H1 (cell line): Measurements from ENCODE around the gene C5orf58. TPM values are rescaled to one million over a fixed set of nuclear protein-coding genes. Genes with fewer than 3 reads are reported as not detected.

Experiments
- CTCF ChIA-PET: fragments of 300-600 bp; sonication (Branson Sonifier 250); formaldehyde crosslinking; loops from one replicate; lab custom pipeline; 2021; ENCODE audit not compliant: partially characterized antibody; lab: Charles Lee
- POLR2A ChIA-PET: fragments of 300-600 bp; sonication (Branson Sonifier 250); formaldehyde crosslinking; loops from one replicate; lab custom pipeline; 2021; ENCODE audit warnings: inconsistent platforms; ENCODE audit not compliant: partially characterized antibody; lab: Charles Lee
- DNase-seq, 2 experiments: peaks; one replicate each; pipeline versions ENCODE4 v3.0.0 to v3.0.0-alpha.2; 2010 to 2022; ENCODE audit warnings: low spot score in 2 of 2, low read depth in 1 of 2, mixed read lengths in 1 of 2
- FAIRE-seq: peaks from 2 replicates; lab custom pipeline; 2011; peaks lifted over from hg19 to GRCh38; lab: Jason Lieb, UNC
- H2AFZ ChIP-seq: 2 replicates; pipeline ENCODE4 v1.8.1; 2012; ENCODE audit warnings: low read length, inconsistent platforms
- H2AK5ac ChIP-seq: 2 replicates; pipeline ENCODE4 v1.6.1; 2013; ENCODE audit warnings: low read depth, low read length
- H2BK120ac ChIP-seq: replicated peaks from 2 replicates; pipeline ENCODE3; 2013; ENCODE audit warnings: low read depth, low read length, inconsistent platforms
- H2BK12ac ChIP-seq: 2 replicates; pipeline ENCODE4 v1.6.1; 2013; ENCODE audit warnings: low read depth, low read length
- H2BK15ac ChIP-seq: 2 replicates; pipeline ENCODE4 v1.6.1; 2013; ENCODE audit warnings: low read length
- H2BK20ac ChIP-seq: 2 replicates; pipeline ENCODE4 v1.6.1; 2013; ENCODE audit warnings: low read length
- H2BK5ac ChIP-seq: 2 replicates; pipeline ENCODE4 v1.6.1; 2013; ENCODE audit warnings: low read depth, low read length
- H3K14ac ChIP-seq: 2 replicates; pipeline ENCODE4 v1.6.1; 2013; ENCODE audit warnings: inconsistent platforms; ENCODE audit not compliant: insufficient read length
- H3K18ac ChIP-seq: 2 replicates; pipeline ENCODE4 v1.6.1; 2013; ENCODE audit warnings: low read length; ENCODE audit errors: extremely low read depth
- H3K23ac ChIP-seq: 2 replicates; pipeline ENCODE4 v1.6.1; 2013; ENCODE audit warnings: inconsistent platforms; ENCODE audit not compliant: insufficient read length
- H3K23me2 ChIP-seq: 2 replicates; pipeline ENCODE4 v1.6.1; 2013; ENCODE audit warnings: low read depth, low read length
- H3K27ac ChIP-seq: 2 replicates; pipeline ENCODE4 v1.6.1; 2011; ENCODE audit warnings: low read depth, low read length, inconsistent platforms
- H3K27me3 ChIP-seq, 4 experiments: replicated peaks in 1 of 4; 1 replicate in 1 of 4; 2 replicates in 3 of 4; pipeline versions ENCODE4 v1.6.1 to v1.8.1; 2011 to 2013; ENCODE audit warnings: low read length in 3 of 4, mild to moderate bottlenecking in 3 of 4, inconsistent platforms in 2 of 4, mixed read lengths in 2 of 4, moderate library complexity in 1 of 4; ENCODE audit not compliant: control insufficient read depth in 3 of 4, insufficient read depth in 3 of 4; ENCODE audit errors: extremely low read depth in 1 of 4
- H3K36me3 ChIP-seq, 4 experiments: 2 replicates each; pipeline versions ENCODE4 v1.6.1 to v1.8.1; 2011 to 2013; ENCODE audit warnings: mild to moderate bottlenecking in 4 of 4, low read length in 3 of 4, moderate library complexity in 2 of 4, control low read depth in 1 of 4, inconsistent platforms in 1 of 4; ENCODE audit not compliant: insufficient read depth in 4 of 4, control insufficient read depth in 2 of 4
- H3K4ac ChIP-seq: replicated peaks from 2 replicates; pipeline ENCODE3; 2013; ENCODE audit warnings: low read length, low read depth, mixed read lengths, inconsistent platforms; ENCODE audit not compliant: insufficient read length
- H3K4me1 ChIP-seq, 4 experiments: replicated peaks in 1 of 4; 1 replicate in 1 of 4; 2 replicates in 3 of 4; pipeline versions ENCODE4 v1.6.1 to v1.8.1; 2011 to 2013; ENCODE audit warnings: low read length in 3 of 4, inconsistent platforms in 2 of 4, mixed read lengths in 1 of 4; ENCODE audit not compliant: insufficient read depth in 4 of 4, control insufficient read depth in 3 of 4
- H3K4me2 ChIP-seq, 2 experiments: 2 replicates each; pipeline versions ENCODE4 v1.6.1 to v1.8.1; 2011 to 2013; ENCODE audit warnings: low read depth in 2 of 2, low read length in 2 of 2, control low read depth in 1 of 2, inconsistent platforms in 1 of 2, mild to moderate bottlenecking in 1 of 2; ENCODE audit not compliant: insufficient read depth in 1 of 2
- H3K4me3 ChIP-seq, 4 experiments: fragments of 200-600, 300-600 bp in 1 of 4; sonication (generic), shearing (Covaris generic), sonication (Bioruptor Twin) in 1 of 4; 2 replicates each; pipeline versions ENCODE4 v1.5.1 to v1.8.1; 2011 to 2016; ENCODE audit warnings: low read length in 4 of 4, low read depth in 3 of 4, control low read depth in 2 of 4, inconsistent platforms in 2 of 4, mild to moderate bottlenecking in 2 of 4, mixed read lengths in 1 of 4, moderate library complexity in 1 of 4; ENCODE audit not compliant: insufficient read depth in 2 of 4; ENCODE audit errors: extremely low read depth in 1 of 4
- H3K56ac ChIP-seq: replicated peaks from 2 replicates; pipeline ENCODE3; 2013; ENCODE audit warnings: low read depth, mild to moderate bottlenecking, mixed read lengths, low read length, inconsistent platforms; ENCODE audit not compliant: insufficient read length
- H3K79me1 ChIP-seq: 2 replicates; pipeline ENCODE4 v1.6.1; 2013; ENCODE audit warnings: low read depth, low read length, control low read depth
- H3K79me2 ChIP-seq, 2 experiments: 2 replicates each; pipeline versions ENCODE4 v1.6.1 to v1.8.1; 2012 to 2013; ENCODE audit warnings: low read length in 2 of 2, mild to moderate bottlenecking in 2 of 2, inconsistent platforms in 1 of 2; ENCODE audit not compliant: insufficient read depth in 2 of 2, control insufficient read depth in 1 of 2
- H3K9ac ChIP-seq, 4 experiments: replicated peaks in 1 of 4; 1 replicate in 1 of 4; 2 replicates in 3 of 4; pipeline versions ENCODE4 v1.6.1 to v1.8.1; 2011 to 2013; ENCODE audit warnings: low read depth in 3 of 4, low read length in 3 of 4, control low read depth in 2 of 4, mild to moderate bottlenecking in 2 of 4, moderate library complexity in 2 of 4, inconsistent platforms in 1 of 4; ENCODE audit errors: extremely low read depth in 1 of 4
- H3K9me3 ChIP-seq, 2 experiments: 2 replicates each; pipeline versions ENCODE4 v1.6.1 to v1.8.1; 2012 to 2013; ENCODE audit warnings: mild to moderate bottlenecking in 2 of 2, moderate library complexity in 2 of 2, control low read depth in 1 of 2, inconsistent platforms in 1 of 2, low read depth in 1 of 2, low read length in 1 of 2, mixed read lengths in 1 of 2; ENCODE audit not compliant: insufficient read depth in 2 of 2
- H4K20me1 ChIP-seq, 2 experiments: replicated peaks in 1 of 2; 2 replicates each; pipeline versions ENCODE3 to v1.8.1; 2011 to 2013; ENCODE audit warnings: inconsistent platforms in 2 of 2, low read length in 2 of 2, mild to moderate bottlenecking in 1 of 2; ENCODE audit not compliant: insufficient read depth in 2 of 2, control insufficient read depth in 1 of 2
- H4K5ac ChIP-seq: 2 replicates; pipeline ENCODE4 v1.6.1; 2013; ENCODE audit warnings: low read length, low read depth, mixed read lengths, inconsistent platforms; ENCODE audit not compliant: insufficient read length
- H4K8ac ChIP-seq: 2 replicates; pipeline ENCODE4 v1.8.0; 2013; ENCODE audit warnings: mild to moderate bottlenecking, moderate library complexity, low read length, inconsistent platforms; ENCODE audit not compliant: insufficient read depth; ENCODE audit errors: extremely low read depth
- H4K91ac ChIP-seq: replicated peaks from 2 replicates; pipeline ENCODE3; 2013; ENCODE audit warnings: low read length, mixed read lengths, inconsistent platforms; ENCODE audit not compliant: insufficient read length
- CHD2 ChIP-seq: IDR thresholded peaks from 2 replicates; pipeline ENCODE4 v1.6.1; 2012; ENCODE audit warnings: low read length, improper control_type of control experiment
- CREB1 ChIP-seq: IDR thresholded peaks from 2 replicates; pipeline ENCODE4 v1.6.1; 2012; ENCODE audit warnings: inconsistent platforms
- CTBP2 ChIP-seq: IDR thresholded peaks from 2 replicates; pipeline ENCODE4 v1.7.0; 2011; ENCODE audit warnings: borderline replicate concordance, mild to moderate bottlenecking, moderate library complexity, mixed read lengths, low read length; ENCODE audit not compliant: insufficient read depth, insufficient read length
- EZH2 ChIP-seq: fragments of 200-600 bp; sonication (generic); IDR thresholded peaks from 2 replicates; pipeline ENCODE4 v1.7.1; 2012; ENCODE audit warnings: low read depth, mild to moderate bottlenecking, moderate library complexity, low read length, inconsistent platforms; ENCODE audit not compliant: severe bottlenecking
- MAX ChIP-seq: IDR thresholded peaks from 2 replicates; pipeline ENCODE4 v1.6.1; 2012; ENCODE audit warnings: inconsistent platforms
- POU5F1 ChIP-seq: IDR thresholded peaks from 2 replicates; pipeline ENCODE4 v1.6.1; 2011; ENCODE audit warnings: low read depth, mild to moderate bottlenecking, low read length, moderate library complexity
- RBBP5 ChIP-seq: IDR thresholded peaks from 2 replicates; pipeline ENCODE4 v1.7.1; 2012; ENCODE audit warnings: low read depth, mild to moderate bottlenecking, inconsistent platforms, low read length, moderate library complexity, borderline replicate concordance
- SAP30 ChIP-seq: fragments of 300-600 bp; sonication (generic); IDR thresholded peaks from 2 replicates; pipeline ENCODE4 v1.7.1; 2012; ENCODE audit warnings: low read length, moderate library complexity, mild to moderate bottlenecking, inconsistent platforms; ENCODE audit not compliant: insufficient read depth, insufficient replicate concordance
- SIN3A ChIP-seq, 2 experiments: IDR thresholded peaks in 1 of 2; conservative IDR thresholded peaks in 1 of 2; 2 replicates each; pipeline ENCODE4 v1.6.1; 2011 to 2012; ENCODE audit warnings: low read length in 2 of 2, improper control_type of control experiment in 1 of 2, low read depth in 1 of 2, mild to moderate bottlenecking in 1 of 2
- SP4 ChIP-seq: IDR thresholded peaks from 2 replicates; pipeline ENCODE4 v1.6.1; 2012; ENCODE audit warnings: low read length, inconsistent platforms
- WGBS, 2 experiments: shearing (Covaris generic) in 1 of 2; methylation state at CpG; one replicate each; pipeline versions ENCODE4 v1.1.6 to v1.1.7; 2013 to 2015; ENCODE audit warnings: low lambda C conversion rate in 2 of 2, mixed read lengths in 2 of 2, inconsistent platforms in 1 of 2, low coverage in 1 of 2, missing lambda C conversion rate in 1 of 2; ENCODE audit not compliant: insufficient replicate concordance in 2 of 2, insufficient coverage in 1 of 2, insufficient read length in 1 of 2; ENCODE audit errors: extremely low coverage in 1 of 2, missing lambda C conversion rate in 1 of 2; 5-methylcytosine and 5-hydroxymethylcytosine counted together
- polyA plus RNA-seq, 7 experiments: library from polyadenylated mRNA; depleted of rRNA in 3 of 7; stranded (reverse) in 5 of 7; unstranded in 2 of 7; fragments of >200 nt in 5 of 7; fragments of 200-250 nt in 2 of 7; gene quantifications; 1 replicate in 5 of 7; 2 replicates in 1 of 7; 4 replicates in 1 of 7; pipeline versions ENCODE4 v1.2.1 to v1.2.3, GENCODE V29; 2011 to 2013; ENCODE audit warnings: missing spikeins in 2 of 7, mixed read lengths in 2 of 7
- total RNA-seq: library from RNA; stranded (reverse); fragmentation: NEBNext Ultra II Directional; extraction: Animal tissue kit (Norgen Biotek cat#: 25700); gene quantifications from 2 replicates; pipeline ENCODE4 v1.2.1, GENCODE V29; 2021

C5orf58 gene
- total and polyA plus RNA-seq, 2 of the 8 experiments (the other 6 are each of a cell fraction or from before 2014, with no cell fraction given): 0.24 to 1.6 TPM

GRCh38 chr5:170276140-170276539, 43.4 kb downstream of the C5orf58 start:
- H2BK15ac ChIP-seq: no peak overlapping the region
- H3K79me2 ChIP-seq: no peaks in the 10 kb centered on the region
- H2AK5ac ChIP-seq: no peak overlapping the region
- no peak overlapping the region for H2BK20ac ChIP-seq
- no peak overlapping the region for H3K56ac ChIP-seq
- 0 out of 2 replicates have a peak, but pooled peaks cover 3% of the 10 kb centered on the region for H3K23me2 ChIP-seq
- no peak overlapping the region for H3K4me3 ChIP-seq
- no peaks in the 10 kb centered on the region for H3K9me3 ChIP-seq
- no peak overlapping the region for H3K14ac ChIP-seq
- no peaks in the 10 kb centered on the region for H3K36me3 ChIP-seq
- H2BK5ac ChIP-seq: no peak overlapping the region
- no peak for DNase-seq
- H3K27ac ChIP-seq: no peak overlapping the region
- peaks cover 8 to 20% (median 18%) of the 10 kb centered on the region in 4 experiments for H3K4me1 ChIP-seq
- H4K20me1 ChIP-seq: no peaks in the 10 kb centered on the region
- H2BK120ac ChIP-seq: no peak overlapping the region
- no peak for FAIRE-seq
- no peak overlapping the region for H3K4ac ChIP-seq
- 81% methylated on average over 2 of the region's 2 CpGs; no CpG with 5 or more reads in 1 of the 2 experiments for WGBS, 2 experiments
- no peak overlapping the region for H2BK12ac ChIP-seq
- H3K23ac ChIP-seq: no peak overlapping the region
- H3K4me2 ChIP-seq: no peak overlapping the region
- no peak overlapping the region for H4K8ac ChIP-seq
- H3K18ac ChIP-seq: no peak overlapping the region
- no peak overlapping the region for H3K9ac ChIP-seq
- H4K91ac ChIP-seq: no peak overlapping the region
- H2AFZ ChIP-seq: no peak overlapping the region
- H3K79me1 ChIP-seq: no peaks in the 10 kb centered on the region
- TF ChIP-seq POU5F1 (no peak), RBBP5 (no peak), SAP30 (no peak), MAX (no peak), SP4 (no peak), CREB1 (no peak), SIN3A (conservative IDR thresholded peaks at IDR 0.05 in 1 of 2, IDR thresholded peaks at IDR 0.05 in 1 of 2; ENCODE audit: low read depth in 1 of 2, low read length in 2 of 2) (no peak), CHD2 (no peak), CTBP2 (no peak), EZH2 (no peak)
- CTCF ChIA-PET: interaction anchor here (0.8 to 4.0 kb wide), 15 partner anchors 10 to 150 kb away, joined by 3 to 36 read pairs (median 7); partner anchors contain the start of gene LCP2
- no peaks in the 10 kb centered on the region; a peak in 1 of 7 replicates for H3K27me3 ChIP-seq
- H4K5ac ChIP-seq: no peak overlapping the region
- POLR2A ChIA-PET: no interaction called here
